HepG2 (cell line): ENCODE results near the gene SCAF8. TPM values are rescaled to one million over a fixed set of nuclear protein-coding genes. Genes with fewer than 3 reads are reported as not detected.

Experiments
- AKNA ChIP-seq: sonication (generic); formaldehyde crosslinking; IDR thresholded peaks from 2 replicates; pipeline ENCODE4 v1.4.0; 2020; ENCODE audit warnings: missing genetic modification reagents, borderline replicate concordance
- ERF ChIP-seq: IDR thresholded peaks from 2 replicates; pipeline ENCODE4 v1.6.1; 2018; ENCODE audit warnings: missing biosample characterization, missing genetic modification reagents
- HCFC1 ChIP-seq: fragments of 150-350 bp; IDR thresholded peaks from 2 replicates; pipeline ENCODE4 v1.6.1; 2014; ENCODE audit warnings: low read depth, low read length
- KDM2A ChIP-seq: sonication (generic); formaldehyde crosslinking; IDR thresholded peaks from 2 replicates; pipeline ENCODE4 v1.4.0; 2020; ENCODE audit warnings: low read depth, missing genetic modification reagents, borderline replicate concordance
- LRRFIP1 ChIP-seq: sonication (generic); formaldehyde crosslinking; conservative IDR thresholded peaks from 2 replicates; pipeline ENCODE4 v1.4.0; 2020; ENCODE audit warnings: missing genetic modification reagents
- MAFG ChIP-seq: sonication (generic); formaldehyde crosslinking; IDR thresholded peaks from 2 replicates; pipeline ENCODE4 v1.5.1; 2020; ENCODE audit warnings: mild to moderate bottlenecking, missing genetic modification reagents
- MED1 ChIP-seq: sonication (generic); formaldehyde crosslinking; IDR thresholded peaks from 2 replicates; pipeline ENCODE4 v1.4.0; 2020; ENCODE audit warnings: missing genetic modification reagents
- MEIS1 ChIP-seq: sonication (generic); formaldehyde crosslinking; IDR thresholded peaks from 2 replicates; pipeline ENCODE4 v1.9.0; 2021; ENCODE audit warnings: mild to moderate bottlenecking, missing genetic modification reagents, moderate library complexity, borderline replicate concordance
- MEIS2 ChIP-seq: sonication (generic); formaldehyde crosslinking; IDR thresholded peaks from 2 replicates; pipeline ENCODE4 v1.9.0; 2021; ENCODE audit warnings: mild to moderate bottlenecking, missing genetic modification reagents
- MLLT10 ChIP-seq: sonication (generic); formaldehyde crosslinking; IDR thresholded peaks from 2 replicates; pipeline ENCODE4 v1.4.0; 2020; ENCODE audit warnings: missing genetic modification reagents
- MLX ChIP-seq: IDR thresholded peaks from 2 replicates; pipeline ENCODE4 v1.6.1; 2016
- PHF21A ChIP-seq: sonication (generic); formaldehyde crosslinking; IDR thresholded peaks from 2 replicates; pipeline ENCODE4 v1.5.0; 2020; ENCODE audit warnings: mild to moderate bottlenecking, missing genetic modification reagents
- THYN1 ChIP-seq: sonication (generic); formaldehyde crosslinking; IDR thresholded peaks from 2 replicates; pipeline ENCODE4 v1.8.1; 2023; ENCODE audit warnings: low read depth, mild to moderate bottlenecking, moderate library complexity, missing genetic modification reagents, borderline replicate concordance
- U2AF2 ChIP-seq: fragments of 200-400 bp; formaldehyde crosslinking; IDR thresholded peaks from 2 replicates; pipeline ENCODE4 v1.6.1; 2017; ENCODE audit warnings: low read depth, mild to moderate bottlenecking, low read length
- ZBTB1 ChIP-seq: sonication (generic); formaldehyde crosslinking; IDR thresholded peaks from 2 replicates; pipeline ENCODE4 v1.4.0; 2020; ENCODE audit warnings: missing genetic modification reagents, borderline replicate concordance
- ZNF615 ChIP-seq: sonication (generic); formaldehyde crosslinking; IDR thresholded peaks from 2 replicates; pipeline ENCODE4 v1.5.0; 2020; ENCODE audit warnings: mild to moderate bottlenecking, missing genetic modification reagents, borderline replicate concordance
- ZNF660 ChIP-seq: sonication (generic); formaldehyde crosslinking; IDR thresholded peaks from 2 replicates; pipeline ENCODE4 v1.5.1; 2020; ENCODE audit warnings: mild to moderate bottlenecking, low read depth, missing genetic modification reagents, borderline replicate concordance
- ZSCAN5A ChIP-seq: sonication (generic); formaldehyde crosslinking; IDR thresholded peaks from 2 replicates; pipeline ENCODE4 v1.8.0; 2022; ENCODE audit warnings: mild to moderate bottlenecking, missing genetic modification reagents, borderline replicate concordance
- polyA plus RNA-seq, 8 experiments: library from polyadenylated mRNA; depleted of rRNA in 3 of 8; stranded (reverse) in 7 of 8; unstranded in 1 of 8; fragments of >200 nt; fragmentation: Illumina TruSeq in 4 of 8; extraction: Trizol in 4 of 8; gene quantifications; 2 replicates each; pipeline versions ENCODE4 v1.2.1 to v1.2.3, GENCODE V29; 2011 to 2016; ENCODE audit warnings: low read depth in 4 of 8, missing spikeins in 1 of 8, mixed read lengths in 1 of 8; ENCODE audit not compliant: insufficient read depth in 1 of 8
- total RNA-seq, 5 experiments: library from RNA; depleted of rRNA; stranded (reverse); fragments of >200 nt; fragmentation: Illumina TruSeq; extraction: Trizol; gene quantifications; 2 replicates each; pipeline ENCODE4 v1.2.3, GENCODE V29; 2016; ENCODE audit warnings: low read depth in 1 of 5
- TF ChIP-seq, protein P1 (sequence below): sonication (generic); formaldehyde crosslinking; conservative IDR thresholded peaks from 2 replicates; pipeline ENCODE4 v1.4.0; 2020; ENCODE audit warnings: missing genetic modification reagents

SCAF8 gene
- total and polyA plus RNA-seq, 2 of the 13 experiments (the other 11 are each of a cell fraction or from before 2014, with no cell fraction given), result 15.3 to 40.8 TPM

- TF ChIP-seq MLX (CRISPR knock-in tag) (no peak), ERF (CRISPR knock-in tag) (no peak), THYN1 (CRISPR knock-in tag) (no peak; the same call in 1 of the 2 replicates), AKNA (CRISPR knock-in tag) (no peak), LRRFIP1 (CRISPR knock-in tag) (no peak), ZNF615 (no peak), MEIS2 (CRISPR knock-in tag) (peak; percentile 66; the same call in 1 of the 2 replicates), MEIS1 (CRISPR knock-in tag) (0 out of 2 replicates have a peak, but pooled peaks have one; percentile 27), KDM2A (CRISPR knock-in tag) (peak; percentile 49), PHF21A (peak; percentile 3), ZNF660 (no peak), ZBTB1 (CRISPR knock-in tag) (no peak), ZSCAN5A (CRISPR knock-in tag) (peak; percentile 90; the same call in 1 of the 2 replicates), U2AF2 (no peak), MED1 (CRISPR knock-in tag) (no peak), MLLT10 (no peak), MAFG (CRISPR knock-in tag) (no peak), HCFC1 (no peak; the same call in 1 of the 2 replicates)
- TF ChIP-seq, protein P1, sequence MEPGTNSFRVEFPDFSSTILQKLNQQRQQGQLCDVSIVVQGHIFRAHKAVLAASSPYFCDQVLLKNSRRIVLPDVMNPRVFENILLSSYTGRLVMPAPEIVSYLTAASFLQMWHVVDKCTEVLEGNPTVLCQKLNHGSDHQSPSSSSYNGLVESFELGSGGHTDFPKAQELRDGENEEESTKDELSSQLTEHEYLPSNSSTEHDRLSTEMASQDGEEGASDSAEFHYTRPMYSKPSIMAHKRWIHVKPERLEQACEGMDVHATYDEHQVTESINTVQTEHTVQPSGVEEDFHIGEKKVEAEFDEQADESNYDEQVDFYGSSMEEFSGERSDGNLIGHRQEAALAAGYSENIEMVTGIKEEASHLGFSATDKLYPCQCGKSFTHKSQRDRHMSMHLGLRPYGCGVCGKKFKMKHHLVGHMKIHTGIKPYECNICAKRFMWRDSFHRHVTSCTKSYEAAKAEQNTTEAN (CRISPR knock-in tag), result peak; percentile 72; the same call in 1 of the 2 replicates
Observed at GRCh38 chr6:154733183-154733625, at the start of gene SCAF8 (continued).
